ENCODE measurements around the gene IFITM1.
"Not testable (repeated sequence)": the region's sequence is repeated elsewhere in the genome, so short reads cannot be mapped to it uniquely, and the experiment has no call there.

IFITM1 gene

DNA sequence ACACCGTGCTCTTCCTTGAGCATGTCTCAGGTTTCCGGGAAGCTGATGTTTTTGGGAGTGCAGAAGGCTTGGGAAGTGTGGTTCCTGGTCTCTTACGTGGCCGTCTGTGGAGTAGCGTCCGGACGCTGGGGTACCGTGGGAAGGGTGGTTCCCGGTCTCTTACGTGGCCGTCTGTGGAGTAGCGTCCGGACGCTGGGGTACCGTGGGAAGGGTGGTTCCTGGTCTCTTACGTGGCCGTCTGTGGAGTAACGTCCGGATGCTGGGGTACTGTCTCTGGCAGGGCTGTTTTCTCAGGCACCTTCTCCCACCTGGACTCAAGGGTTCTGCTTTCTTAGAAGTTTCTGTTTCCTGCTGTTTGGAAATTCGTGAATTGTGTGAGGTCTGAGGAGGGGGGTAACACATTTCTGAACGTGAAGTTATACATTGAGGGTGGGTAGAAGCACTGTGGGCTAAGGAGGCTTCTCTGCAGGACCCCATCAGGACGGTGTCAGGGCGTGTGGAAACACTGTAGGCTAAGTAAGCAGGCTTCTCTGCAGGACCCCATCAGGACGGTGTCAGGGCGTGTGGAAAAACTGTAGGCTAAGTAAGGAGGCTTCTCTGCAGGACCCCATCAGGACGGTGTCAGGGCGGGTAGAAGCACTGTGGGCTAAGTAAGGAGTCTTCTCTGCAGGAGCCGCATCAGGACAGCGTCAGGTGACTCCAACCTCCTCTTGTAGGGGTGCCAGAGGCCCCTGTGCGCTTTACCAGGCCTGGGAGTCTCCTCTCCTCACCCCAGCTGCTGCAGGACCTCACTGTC, 12.2 kb downstream of the IFITM1 start:
- no peak for DNase-seq (ENCODE audit: low read depth in 1 of 2, low spot score in 1 of 2)

DNA sequence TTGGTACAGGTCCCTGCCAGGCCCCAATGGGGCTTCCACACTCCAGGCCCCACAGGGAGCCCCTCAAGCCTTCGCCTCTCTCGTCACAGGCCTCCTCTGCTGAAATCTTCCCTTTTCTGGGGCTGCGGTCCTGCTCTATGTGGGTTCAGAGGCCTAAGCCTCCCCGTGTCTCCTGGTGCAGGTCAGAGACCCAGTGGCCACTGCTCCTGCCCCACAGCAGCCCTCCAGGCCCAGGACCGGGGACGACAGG, 12.7 kb downstream of the IFITM1 start:
- no peak for DNase-seq (ENCODE audit: low read depth in 1 of 2, low spot score in 1 of 2)

DNA sequence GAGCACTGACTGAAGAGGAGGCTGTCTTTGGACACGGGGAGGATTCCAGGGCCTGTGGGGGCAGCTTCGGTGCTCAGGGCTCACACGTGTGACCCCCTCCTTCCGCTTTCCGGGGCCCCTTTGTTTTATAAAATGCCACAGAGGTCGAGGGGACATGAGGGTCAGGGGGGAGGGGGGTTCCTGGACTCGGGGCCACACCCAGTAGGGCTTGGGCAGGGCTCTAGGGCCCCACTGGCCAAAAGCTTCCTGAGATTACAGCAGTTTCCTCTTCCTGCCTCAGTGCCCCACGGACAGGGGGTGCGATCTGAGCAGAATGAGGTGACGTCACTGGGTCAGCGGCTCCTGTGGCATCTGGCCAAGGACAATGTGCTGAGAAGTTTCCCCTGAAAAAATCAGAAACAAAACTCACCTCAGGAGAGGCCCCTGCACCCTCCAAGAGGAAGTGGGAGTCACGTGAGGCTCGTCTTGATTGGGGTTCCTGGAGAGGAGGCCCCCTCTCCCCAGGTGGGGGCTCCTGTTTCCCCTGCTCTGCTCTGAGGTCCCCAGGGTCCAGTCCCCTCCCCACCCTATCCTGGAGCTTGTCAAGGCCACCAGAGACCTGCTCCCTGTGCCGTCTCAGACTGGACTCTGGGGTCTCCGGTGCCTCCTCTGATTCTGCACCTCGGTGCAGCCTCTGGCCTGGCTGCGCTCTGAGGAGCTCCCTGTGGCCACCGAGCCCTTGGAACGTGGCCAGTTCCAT, 13.2 kb downstream of the IFITM1 start:
- DNase-seq (ENCODE audit: low read depth in 1 of 2, low spot score in 1 of 2): no peak

DNA sequence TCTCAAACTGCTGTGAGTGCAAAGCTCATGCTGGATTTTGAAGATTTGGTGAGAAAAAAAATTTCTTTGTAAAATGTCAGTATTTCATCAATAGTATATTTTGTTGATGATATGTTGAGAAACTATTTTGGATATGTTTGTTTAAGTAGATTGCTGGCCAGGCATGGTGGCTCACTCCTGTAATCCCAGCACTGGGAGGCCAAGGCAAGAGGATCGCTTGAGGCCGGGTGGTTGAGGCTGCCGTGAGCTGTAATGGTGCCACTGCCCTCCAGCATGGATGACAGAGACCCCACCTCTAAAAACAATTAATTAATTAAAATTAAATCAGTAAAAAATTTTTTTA, 13.7 kb downstream of the IFITM1 start:
- DNase-seq (ENCODE audit: low read depth in 1 of 2, low spot score in 1 of 2): no peak

DNA sequence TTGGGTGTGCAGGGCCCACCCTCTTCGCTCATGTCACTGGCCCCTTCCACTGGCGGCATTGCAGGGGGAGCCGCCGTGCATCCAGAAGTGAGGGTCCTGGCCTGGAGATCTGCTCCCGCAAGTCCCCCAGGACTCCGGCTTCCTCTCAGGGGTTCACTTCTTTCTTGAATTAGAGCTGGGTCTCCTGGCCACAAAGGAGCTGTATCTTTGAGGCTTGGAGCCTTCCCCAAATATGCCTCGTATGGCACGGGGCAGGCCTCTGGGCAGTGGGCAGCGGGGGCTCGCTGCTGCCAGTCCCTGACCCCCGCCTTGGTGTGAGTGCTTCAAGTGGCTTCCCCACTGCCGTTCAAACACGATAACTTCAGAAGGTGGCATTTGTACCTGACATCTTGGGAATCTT, 14.2 kb downstream of the IFITM1 start:
- no peak for DNase-seq (ENCODE audit: low read depth in 1 of 2, low spot score in 1 of 2)

DNA sequence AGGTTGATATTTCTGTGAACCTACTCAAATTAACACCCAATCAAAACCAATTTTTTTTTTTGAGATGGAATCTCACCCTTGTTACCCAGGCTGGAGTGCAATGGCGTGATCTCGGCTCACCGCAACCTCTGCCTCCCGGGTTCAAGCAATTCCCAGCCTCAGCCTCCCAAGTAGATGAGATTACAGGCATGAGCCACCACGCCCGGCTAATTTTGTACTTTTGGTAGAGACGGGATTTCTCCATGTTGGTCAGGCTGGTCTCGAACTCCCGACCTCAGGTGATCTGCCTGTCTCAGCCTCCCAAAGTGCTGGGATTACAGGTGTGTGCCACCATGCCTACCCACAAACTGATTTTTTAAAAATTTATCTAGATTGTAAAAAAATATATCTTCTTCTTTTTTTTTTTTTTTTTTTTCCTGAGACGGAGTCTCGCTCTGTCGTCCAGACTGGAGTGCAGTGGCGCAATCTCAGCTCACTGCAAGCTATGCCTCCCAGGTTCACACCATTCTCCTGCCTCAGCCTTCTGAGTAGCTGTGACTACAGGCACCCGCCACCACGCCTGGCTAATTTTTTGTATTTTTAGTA, 14.8 kb downstream of the IFITM1 start:
- DNase-seq (ENCODE audit: low read depth in 1 of 2, low spot score in 1 of 2): not testable (repeated sequence)

DNA sequence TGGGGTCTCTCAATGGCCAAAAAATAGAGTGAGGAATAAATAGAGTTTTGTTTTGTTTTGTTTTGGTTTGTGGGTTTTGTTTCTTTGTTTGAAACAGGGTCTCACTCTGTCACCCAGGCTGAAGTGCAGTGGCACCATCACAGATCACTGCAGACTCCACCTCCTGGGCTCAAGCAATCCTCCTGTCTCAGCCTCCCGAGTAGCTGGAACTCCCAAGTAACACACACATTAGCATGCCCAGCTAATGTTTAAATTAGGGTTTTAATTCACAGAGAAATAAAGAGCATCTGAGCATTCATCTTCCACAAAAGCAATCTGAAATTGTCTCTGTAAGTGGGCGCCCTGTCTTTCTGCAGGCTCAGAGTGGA, 16.0 kb downstream of the IFITM1 start:
- DNase-seq (ENCODE audit: low read depth in 1 of 2, low spot score in 1 of 2): no peak

DNA sequence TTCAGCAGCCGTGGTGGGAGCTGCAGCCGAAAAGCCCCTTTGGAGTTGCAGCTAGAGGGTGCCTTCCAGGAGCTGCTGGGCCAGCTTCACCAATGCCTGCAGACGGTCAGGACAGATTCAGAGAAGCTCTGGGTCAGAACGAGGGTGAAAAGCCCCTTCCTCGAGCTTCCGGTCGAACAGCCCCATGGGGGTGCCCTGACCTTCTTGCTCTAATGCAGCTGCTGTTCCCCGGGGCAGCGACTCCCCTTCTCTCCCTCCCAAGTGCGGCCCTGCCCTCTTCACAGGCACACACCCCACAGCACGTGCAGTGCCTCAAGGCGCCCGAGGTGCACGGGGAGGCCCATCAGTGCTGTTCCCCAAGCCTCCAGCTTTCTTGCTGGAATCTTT, 16.5 kb downstream of the IFITM1 start:
- DNase-seq (ENCODE audit: low read depth in 1 of 2, low spot score in 1 of 2): no peak

DNA sequence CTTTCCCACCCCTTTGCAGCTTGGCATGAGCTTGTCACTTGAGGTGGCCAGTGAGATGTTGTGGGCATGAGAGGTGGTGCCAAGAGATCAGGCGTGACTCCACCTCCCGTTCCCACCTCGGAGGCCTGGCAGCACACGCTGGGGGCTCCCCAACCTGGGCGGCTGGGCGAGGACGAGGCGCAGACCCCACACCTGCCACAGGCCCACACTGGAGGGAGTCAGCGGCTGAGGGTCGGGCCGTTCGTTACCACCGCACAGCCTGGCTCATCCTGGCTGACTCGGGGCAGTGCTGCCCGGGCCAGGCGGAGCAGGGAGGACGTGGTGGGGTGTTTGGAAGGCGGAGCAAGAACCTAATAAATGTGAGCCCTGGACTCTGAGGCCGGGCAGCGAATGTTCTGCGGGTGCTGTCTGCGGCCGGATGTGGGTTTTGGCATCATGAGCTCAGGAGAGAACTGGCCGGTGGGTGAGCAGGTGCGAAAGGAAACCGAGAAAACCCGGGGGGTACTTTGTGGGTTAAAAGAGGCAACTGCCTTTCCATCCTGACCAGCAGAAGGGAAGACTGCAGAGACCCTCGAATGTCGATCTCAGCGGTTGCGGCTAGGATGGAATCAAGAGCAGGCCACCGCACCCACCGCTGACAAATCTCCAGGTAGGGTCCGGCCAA, 17.0 kb downstream of the IFITM1 start:
- DNase-seq (ENCODE audit: low read depth in 1 of 2, low spot score in 1 of 2): no peak

DNA sequence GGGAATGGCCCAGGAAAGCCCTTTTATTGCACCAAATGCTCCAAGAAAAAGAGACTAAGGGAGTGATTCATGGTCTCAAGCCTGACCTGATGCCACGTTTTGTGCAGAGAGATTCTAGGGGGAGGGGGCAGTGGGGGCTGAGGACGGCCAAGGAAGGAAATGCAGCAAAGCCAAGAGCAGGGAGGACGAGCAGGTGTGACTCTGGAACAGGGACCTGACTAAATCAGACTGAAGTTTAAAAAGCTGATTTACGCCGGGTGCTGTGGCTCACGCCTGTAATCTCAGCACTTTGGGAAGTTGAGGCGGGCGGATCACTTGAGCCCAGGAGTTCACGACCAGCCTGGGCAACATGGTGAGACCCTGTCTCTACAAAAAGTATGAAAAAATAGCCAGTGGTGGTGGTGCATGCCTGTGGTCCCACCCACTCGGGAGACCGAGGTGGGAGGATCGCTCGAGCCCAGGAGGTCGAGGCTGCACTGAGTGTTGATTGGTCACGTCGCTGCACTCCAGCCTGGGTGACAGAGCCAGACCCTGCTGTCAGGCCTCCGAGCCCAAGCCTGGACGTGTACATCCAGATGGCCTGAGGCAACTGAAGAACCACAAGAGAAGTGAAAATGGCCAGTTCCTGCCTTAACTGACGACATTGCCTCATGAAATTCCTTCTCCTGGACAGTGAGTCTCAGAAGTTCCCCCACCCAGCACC, 17.7 kb downstream of the IFITM1 start:
- DNase-seq (ENCODE audit: low read depth in 1 of 2, low spot score in 1 of 2): no peak

DNA sequence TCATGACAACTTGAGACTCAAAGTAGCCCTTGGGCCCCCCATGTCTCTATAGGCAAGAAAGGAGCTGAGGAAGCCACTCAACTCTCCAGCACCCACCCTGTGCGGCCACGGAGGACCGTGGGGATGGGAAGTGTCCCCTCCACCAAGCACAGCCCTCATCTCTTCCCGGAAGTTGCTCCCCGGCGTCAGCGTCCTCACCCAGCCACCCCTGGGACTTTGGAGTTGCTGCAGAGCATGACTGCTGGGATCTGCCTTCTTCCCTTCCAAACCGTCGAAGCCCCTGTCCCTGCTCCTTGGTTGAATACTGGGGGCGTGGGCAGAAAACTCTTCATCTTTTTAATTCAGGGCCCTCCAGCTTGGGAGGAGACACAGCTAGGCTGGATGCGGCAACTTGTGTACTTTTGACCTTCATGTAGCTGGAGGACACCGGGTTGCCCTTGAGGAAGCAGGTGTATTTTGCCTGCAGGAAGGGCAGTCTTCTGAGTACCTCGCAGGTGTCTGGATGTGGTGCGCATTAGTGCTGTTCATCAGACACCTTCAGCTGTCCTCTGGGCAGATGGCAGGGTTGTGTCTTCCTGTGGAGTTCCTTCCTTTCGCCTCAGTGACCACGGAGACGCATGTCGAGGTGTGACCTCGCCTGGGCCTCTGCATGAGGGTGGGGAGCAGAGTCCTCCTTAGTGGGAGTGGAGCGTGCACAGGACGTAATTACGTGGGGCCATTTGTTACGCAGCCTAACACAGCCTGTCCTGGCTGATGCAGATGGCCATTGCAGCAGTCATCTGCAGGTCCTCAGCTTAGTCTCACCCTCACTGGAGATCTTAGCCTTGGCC, 19.0 kb downstream of the IFITM1 start:
- DNase-seq (ENCODE audit: low read depth in 1 of 2, low spot score in 1 of 2): no peak

DNA sequence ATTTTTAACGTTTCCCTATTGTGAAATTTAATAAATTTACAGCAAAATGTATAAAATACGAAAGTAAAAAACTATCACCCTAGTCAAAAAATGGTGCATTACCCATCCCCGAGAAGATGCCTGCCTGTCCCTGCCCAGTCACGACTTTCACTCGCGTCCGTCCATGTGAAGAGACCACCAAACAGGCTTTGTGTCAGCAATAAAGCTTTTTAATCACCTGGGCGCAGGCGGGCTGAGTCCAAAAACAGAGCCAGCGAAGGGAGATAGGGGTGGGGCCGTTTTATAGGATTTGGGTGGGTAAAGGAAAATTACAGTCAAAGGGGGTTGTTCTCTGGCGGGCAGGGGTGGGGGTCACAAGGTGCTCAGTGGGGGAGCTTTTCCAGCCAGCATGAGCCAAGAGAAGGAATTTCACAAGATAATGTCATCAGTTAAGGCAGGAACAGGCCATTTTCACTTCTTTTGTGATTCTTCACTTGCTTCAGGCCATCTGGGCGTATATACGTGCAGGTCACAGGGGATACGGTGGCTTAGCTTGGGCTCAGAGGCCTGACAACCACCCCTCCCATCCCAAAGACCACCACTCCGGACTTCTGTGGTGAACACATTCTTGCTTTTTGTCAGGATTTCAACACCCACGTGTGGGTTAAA, 19.9 kb downstream of the IFITM1 start:
- not testable (repeated sequence) for DNase-seq (ENCODE audit: low read depth in 1 of 2, low spot score in 1 of 2)

DNA sequence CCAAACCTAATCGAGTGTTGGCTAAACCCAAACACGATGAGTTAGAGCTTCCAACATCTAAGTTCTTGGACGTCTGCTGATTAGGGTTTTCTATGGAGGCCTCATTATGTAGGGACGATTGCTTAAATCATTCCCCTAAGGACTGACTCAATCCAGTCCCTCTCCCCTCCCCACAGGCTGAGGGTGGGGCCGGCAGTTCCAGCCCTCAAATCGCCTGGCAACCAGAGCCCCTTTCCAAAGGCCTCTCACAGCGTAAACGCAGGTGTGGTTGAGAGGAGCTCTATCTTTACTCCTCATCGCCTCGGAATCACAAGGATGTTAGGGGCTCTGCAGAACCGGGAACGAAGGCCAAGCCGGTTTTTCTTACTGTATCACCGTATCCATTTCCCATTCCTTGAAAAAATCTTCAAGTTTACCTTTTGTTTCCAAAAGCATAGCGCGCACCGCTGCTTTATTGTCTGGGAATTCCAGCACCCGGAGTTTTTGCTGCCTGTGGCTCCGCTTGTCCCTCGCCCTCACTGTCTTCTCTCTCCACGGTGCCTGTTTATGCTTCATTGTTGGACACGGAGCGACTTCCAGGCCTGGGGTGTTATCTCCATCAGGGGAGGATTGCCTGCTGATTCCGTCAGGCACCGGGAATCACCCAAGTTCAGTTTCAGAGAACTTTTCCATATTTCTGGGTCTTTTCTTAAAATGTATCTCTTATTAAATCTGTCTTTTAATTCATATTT, 20.6 kb downstream of the IFITM1 start:
- DNase-seq (ENCODE audit: low read depth in 1 of 2, low spot score in 1 of 2): no peak

DNA sequence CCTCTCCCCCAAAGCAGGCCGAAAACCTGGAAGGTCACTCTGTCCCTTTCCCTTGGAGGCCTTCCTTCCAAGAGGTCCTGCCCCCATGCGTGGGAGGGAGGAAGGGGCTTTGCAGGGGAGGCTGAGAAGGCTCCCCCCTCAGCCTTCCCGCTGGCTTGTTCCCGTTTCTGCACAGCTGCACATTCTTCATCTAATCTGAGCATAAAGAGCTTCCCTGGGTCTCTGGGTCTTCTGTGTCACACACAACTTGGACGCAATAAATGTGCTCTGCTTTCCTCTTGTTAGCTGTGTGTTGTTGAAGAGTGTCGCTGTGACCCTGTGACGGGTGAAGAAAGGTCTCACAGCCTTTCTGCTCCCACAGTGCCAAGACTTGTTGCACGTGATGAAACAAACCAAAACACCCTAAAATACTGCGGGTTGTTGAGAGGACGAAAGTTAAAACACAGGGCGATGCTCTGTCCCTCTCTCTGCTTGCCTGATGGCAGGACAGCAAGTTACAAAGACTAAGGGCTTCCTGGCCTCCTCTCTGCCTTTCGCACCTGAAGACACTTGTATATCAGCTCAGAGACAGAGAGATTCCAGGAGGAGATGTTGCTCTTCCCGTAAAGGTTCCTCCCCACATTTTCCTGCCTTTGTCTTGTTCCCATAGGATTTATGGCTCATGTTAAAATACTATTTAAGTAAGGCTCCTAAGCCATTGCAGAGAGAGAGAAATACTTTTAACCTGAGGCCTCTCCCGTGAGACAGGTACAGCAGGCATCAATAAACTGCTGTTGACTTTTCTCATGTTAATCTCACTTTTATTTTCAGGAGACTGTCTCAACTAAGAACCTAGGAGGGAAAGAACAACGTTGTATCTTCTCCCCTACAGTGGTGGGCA, 22.2 kb downstream of the IFITM1 start:
- DNase-seq (ENCODE audit: low read depth in 1 of 2, low spot score in 1 of 2): no peak

DNA sequence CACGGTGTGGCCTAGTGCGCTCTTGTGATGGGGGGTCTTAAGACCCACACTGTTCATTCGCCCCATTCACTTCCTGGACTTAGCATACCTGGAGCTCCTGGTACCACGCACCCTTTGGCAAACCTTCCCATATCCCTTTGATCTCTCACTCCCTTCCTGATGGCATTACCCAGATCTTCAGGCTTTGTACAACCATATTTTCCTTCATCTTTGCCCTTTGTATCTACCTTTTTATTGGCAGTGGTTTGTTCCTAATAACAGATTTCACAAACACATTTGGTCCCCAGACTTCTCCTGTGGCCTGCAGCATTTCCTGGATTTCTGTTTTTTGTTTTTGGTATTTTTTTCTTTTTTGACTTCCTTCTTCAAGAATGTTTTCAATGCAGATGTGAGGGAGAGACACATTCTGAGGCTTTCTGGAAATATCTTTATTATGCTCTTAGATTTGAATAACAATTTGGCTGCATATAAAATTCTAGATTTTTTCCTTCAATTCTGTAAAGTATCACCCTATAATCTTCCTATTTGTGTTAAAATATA, 22.9 kb downstream of the IFITM1 start:
- no peak for DNase-seq (ENCODE audit: low read depth in 1 of 2, low spot score in 1 of 2)

DNA sequence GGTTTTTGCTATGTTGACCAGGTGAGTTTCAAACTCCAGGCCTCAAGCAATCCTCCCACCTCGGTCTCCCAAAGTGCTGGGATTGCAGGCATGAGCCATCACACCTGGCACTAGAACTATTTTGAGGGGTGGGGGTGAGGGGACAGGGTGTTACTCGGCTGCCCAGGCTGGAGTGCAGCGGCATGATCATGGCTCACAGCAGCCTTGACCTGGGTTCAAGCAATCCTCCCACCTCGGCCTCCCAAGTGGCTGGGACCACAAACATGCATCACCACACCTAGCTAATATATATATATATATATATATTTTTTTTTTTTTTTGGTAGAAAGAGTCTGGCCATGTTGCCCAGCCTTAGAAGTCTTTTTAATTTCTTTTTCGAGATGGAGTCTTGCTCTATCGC, 23.9 kb downstream of the IFITM1 start:
- DNase-seq (ENCODE audit: low read depth in 1 of 2, low spot score in 1 of 2): no peak

DNA sequence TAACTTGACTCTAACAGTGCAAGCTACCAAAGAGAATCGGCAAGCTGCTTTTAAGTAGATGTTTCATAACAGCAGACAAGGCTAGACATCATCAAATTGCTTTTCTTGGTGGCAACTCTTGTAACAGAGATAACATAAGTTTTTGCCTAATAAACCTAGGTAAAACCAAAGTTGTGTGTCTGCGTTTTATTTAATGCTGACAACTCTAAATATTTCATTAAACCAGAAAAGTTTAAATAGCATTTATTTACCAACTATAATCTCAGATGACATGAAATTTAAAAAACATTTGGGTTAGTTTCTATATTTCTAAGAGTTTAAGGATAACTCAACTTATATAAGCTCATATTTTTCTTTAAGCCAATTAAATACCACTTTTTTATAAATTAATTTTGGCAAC, 26.1 kb downstream of the IFITM1 start:
- DNase-seq (ENCODE audit: low read depth in 1 of 2, low spot score in 1 of 2): no peak

Measured in stimulated activated CD4-positive, alpha-beta T cell treated with anti-CD3 and anti-CD28 coated beads, Interleukin-15, amount 100 ng/mL, for 1 hour (primary cell).